Upper lobe of left lung (tissue), 4 donors: ENCODE measurements around the gene TAF7.

Experiments used
- POLR2A ChIP-seq, 4 donors: fragments of 450-650 bp; IDR thresholded peaks; one replicate each; pipeline ENCODE4 v1.5.1; 2016 to 2017; ENCODE audit warnings: antibody characterized with exemption in 4 of 4, mild to moderate bottlenecking in 2 of 4
- POLR2AphosphoS5 ChIP-seq, 2 donors: sonication (generic); formaldehyde crosslinking; IDR thresholded peaks; one replicate each; pipeline ENCODE4 v1.5.1; 2017; ENCODE audit warnings: antibody characterized with exemption in 2 of 2

GRCh38 chr5:141298376-141298775 is 22.2 kb downstream of the TAF7 start:
- TF ChIP-seq POLR2A (IDR thresholded peaks at IDR 0.05) (no peak), POLR2AphosphoS5 (IDR thresholded peaks at IDR 0.05) (no peak)
